D721Med (cell line): ENCODE data around the gene SLC6A6.

ENCODE experiments used
- DNase-seq: peaks from one replicate; pipeline ENCODE4 v3.0.0; 2011; ENCODE audit warnings: low spot score; ENCODE audit not compliant: insufficient read length
- FAIRE-seq: peaks from 2 replicates; lab custom pipeline; 2011; peaks lifted over from hg19 to GRCh38; lab: Jason Lieb, UNC
- CTCF ChIP-seq: IDR thresholded peaks from 2 replicates; pipeline ENCODE4 v1.5.1; 2012; ENCODE audit warnings: mild to moderate bottlenecking, control low read depth; ENCODE audit not compliant: insufficient read depth; ENCODE audit errors: missing control alignments

The SLC6A6 gene

DNA sequence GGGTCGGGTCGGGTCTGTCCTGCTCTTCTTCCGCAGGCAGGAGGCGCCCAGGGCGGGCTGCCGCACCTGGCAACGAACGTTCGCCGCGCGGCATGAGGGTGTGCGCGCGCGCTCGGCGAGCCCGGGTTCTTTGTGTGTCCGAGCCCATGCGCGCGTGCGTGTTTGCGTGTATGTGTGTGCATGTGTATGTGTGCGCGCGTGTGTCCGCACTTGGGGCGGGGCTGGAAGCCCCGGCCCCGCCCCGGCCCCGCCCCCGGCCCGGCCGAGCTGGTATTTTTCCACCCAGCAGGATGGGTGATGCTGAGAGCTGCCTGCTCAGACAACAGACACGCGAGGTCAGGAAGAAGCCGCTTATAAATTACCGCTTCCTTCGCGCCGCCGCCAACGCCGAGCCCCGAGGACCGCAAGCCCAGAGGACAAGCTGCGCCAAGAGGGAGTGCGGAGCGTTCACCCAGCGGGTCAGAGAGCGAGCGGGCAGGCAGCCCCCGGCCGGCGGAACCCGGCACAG, at the start of gene SLC6A6:
TSS of gene SLC6A6 (plus strand) at position 303 of the 508 bp plus-strand sequence. CDS start 41,029 bp downstream, outside the sequence.
- FAIRE-seq: no peak
- DNase-seq: peak; percentile 81
- no peak for TF ChIP-seq CTCF

GRCh38 chr3:14353502-14353901, 48.9 kb upstream of the SLC6A6 start:
- TF ChIP-seq CTCF: no peak
- FAIRE-seq: no peak
- DNase-seq: no peak

DNA sequence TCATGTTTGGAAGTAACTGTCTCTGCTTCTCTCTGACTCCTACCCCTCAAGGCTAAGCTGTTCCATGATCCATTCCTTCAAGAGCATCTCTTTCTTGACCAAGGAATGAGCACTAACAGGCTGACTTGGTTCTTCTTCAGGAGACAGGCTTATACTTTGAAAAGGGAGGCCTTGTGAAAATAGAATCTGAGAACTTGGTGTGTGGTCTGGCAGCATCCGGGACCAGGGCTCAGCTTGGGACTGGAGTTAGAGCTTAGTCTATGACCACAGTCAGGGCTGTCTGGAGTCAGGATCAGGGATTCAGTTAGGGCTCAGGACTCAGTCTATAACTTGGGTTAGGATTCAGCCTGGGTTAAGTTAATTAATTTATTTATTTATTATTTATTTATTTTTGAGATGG, 44.9 kb upstream of the SLC6A6 start:
- no peak for FAIRE-seq
- no peak for TF ChIP-seq CTCF
- no peak for DNase-seq

GRCh38 chr3:14358426-14359211, 43.8 kb upstream of the SLC6A6 start:
- no peak for DNase-seq
- no peak for FAIRE-seq
- peak; percentile 17 for TF ChIP-seq CTCF

DNA sequence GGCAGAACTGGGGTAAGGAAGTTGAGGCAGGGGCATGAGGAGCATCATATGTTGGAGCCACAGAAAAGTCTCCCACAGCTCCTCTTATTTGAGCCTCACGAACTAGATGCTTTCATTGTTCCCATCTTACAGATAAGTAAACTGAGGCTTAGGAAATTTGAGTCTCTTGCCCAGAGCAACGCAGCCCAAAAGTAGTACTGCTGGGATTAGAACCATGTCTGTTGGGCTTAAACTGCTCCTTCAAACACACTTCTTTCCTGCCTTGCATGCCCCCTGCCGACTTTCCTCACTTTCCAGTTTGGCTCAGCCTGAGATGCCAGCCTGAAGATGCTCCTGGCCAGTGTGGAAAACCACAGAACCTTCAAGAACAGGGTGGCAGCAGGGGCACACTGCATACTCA, 43.1 kb upstream of the SLC6A6 start:
- DNase-seq (no peak), FAIRE-seq (no peak)
- TF ChIP-seq CTCF: no peak

GRCh38 chr3:14360123-14360881, 42.1 kb upstream of the SLC6A6 start:
- no peak for DNase-seq
- no peak for FAIRE-seq
- no peak for TF ChIP-seq CTCF
